GM18873 (cell line): ENCODE results near the gene YBX1.

Experiments
- ATAC-seq: cut with Tn5 transposase; IDR thresholded peaks from one replicate; pipeline ENCODE4 v1.9.1; 2021; ENCODE audit warnings: mild to moderate bottlenecking, moderate library complexity, moderate number of reproducible peaks; ENCODE audit not compliant: unreplicated experiment, low FRiP score

Gene YBX1

DNA sequence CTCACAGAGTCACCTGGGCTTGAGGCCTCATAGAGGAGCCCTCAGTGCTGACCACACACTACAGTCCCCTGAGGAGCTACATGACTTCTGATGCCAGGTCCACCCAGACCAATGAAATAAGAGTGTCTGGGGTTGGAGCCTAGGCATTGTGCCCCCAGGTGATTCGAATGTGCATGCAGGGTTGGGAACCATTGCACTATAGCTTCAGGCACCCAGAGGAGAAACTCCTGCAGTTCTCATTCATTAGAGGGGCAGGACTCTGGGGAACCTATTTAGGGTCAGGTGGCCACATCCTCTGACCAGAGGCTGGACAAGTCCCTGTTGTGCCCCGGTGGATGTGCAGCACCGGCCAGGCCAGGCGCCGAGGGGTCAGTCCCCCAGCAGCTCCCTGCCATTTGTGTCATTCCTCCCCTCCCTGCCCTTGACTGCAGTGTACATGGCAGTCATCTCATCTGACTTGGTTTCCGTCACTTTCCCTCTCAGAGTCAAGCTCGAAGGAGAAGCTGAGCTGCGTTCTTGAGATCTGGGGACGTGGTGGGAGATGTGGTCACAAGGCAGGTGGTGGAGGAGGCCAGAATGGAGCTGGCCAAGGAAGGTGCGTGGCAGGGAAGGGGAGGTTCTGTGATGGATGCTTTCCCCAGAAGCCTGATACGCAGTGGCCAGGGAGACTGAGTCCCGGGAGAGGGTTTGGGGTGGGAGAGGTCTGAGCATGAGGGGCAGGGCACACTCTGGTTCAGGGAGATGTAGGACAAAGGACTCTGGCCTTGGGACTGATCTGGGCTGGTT lies 51.4 kb downstream of the YBX1 start:
- no peak for ATAC-seq

DNA sequence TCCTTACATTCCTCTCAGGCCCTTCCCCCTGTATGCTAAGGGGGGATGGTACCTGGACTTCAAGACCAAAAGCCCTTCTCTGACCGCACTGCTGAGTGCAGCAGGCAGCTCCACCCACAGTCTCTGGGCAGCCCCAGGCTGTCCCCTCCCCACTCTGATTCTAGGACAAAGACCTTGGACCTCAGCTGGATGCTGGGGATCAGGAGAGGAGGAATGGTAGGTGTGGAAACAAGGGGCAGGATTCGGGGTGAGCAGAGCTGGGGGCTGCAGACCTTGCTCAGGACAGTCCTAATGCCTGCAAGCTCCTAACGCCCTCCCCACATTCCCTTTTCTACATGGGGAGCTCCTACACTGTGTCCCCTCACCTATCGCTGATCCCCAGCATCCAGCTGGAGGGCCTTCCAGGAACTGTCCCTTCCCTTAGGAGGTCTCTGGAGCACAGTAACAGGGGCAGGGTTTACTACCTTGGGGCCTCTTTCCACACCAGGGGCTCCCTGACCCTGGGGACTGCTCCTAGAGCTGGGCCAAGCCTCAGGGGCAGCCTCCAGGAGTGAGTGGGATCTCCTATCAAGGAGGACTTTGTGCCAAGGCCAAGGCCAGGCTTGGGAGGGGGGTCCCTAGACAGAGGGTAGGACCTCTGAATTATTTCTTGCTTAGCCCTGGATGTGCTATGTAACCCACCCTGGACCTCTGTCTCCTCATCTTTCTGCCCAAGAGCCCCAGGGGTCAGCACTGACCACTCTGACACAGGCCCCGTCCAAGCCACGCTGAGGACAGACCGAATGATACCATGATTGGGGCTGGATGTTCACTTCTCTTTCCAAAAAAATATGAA lies 52.2 kb downstream of the YBX1 start:
- ATAC-seq: no peak

DNA sequence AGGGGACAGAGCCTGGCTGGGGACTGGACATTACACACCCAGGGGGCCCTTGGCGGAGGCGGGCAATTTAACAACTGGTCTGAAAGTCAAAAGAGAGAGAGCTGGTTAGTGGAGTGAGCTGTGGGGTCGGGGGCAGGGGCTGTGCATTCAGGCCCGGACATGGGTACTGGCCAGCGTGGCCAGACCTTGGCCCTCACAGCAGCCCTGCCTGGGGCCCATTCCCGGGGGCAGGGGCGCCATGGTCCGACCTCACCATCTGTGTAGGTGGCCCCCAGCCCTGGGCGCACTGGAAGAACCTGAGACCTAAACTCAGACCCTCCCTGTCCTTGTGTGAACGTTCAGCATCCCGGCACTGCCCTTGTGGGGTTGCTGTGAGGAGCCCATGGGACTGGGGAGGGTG lies 52.8 kb downstream of the YBX1 start:
- no peak for ATAC-seq

DNA sequence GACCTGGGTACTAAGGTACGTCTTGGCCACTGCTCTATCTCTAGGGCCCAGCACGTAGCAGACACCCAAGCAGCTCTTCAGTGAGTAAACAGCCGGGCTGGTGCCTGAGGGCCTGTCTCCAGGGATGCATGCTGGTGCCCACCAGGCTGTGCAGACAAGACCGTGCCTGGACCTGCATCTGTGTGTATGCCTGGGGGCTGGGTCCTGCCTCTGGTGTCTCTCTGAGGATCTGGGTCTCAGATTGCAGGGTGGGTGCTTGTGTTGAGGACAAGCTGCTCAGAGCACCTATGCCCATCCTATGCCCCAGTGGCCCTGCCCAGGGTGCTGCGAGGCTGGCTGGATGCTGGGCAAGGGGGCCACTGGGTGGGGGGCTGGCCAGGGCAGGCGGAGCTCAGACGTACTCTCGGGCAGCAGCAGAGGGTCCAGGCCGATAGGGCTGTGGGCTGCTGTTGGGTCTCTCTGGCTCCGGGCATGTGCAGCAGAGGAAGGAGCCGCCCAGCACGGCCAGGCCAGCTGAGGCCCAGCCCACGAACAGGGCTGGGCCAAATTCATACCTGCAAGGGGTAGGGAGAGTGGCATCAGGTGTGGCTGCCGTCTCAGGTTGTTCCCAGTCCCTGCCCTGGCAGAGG lies 53.4 kb downstream of the YBX1 start:
- no peak for ATAC-seq

DNA sequence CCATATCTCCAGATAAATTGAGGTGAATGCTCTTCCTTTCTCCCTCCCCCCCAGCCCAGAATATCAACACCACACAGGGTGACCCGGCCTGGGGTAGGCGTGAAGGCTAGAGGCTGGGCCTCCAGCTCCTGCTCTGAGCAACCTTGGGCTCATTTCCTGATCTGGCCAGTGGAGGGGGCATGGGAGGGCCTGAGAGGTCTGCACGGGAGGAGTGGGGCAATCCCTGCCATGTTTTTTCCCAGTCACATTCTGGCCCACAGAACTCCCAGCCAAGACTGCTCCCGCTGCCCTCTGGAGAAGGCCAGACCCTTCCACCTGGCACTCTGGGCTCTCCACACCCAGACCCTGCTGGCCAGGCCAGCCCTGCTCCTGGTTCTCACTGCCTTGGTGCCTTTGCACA lies 53.9 kb downstream of the YBX1 start:
- no peak for ATAC-seq

DNA sequence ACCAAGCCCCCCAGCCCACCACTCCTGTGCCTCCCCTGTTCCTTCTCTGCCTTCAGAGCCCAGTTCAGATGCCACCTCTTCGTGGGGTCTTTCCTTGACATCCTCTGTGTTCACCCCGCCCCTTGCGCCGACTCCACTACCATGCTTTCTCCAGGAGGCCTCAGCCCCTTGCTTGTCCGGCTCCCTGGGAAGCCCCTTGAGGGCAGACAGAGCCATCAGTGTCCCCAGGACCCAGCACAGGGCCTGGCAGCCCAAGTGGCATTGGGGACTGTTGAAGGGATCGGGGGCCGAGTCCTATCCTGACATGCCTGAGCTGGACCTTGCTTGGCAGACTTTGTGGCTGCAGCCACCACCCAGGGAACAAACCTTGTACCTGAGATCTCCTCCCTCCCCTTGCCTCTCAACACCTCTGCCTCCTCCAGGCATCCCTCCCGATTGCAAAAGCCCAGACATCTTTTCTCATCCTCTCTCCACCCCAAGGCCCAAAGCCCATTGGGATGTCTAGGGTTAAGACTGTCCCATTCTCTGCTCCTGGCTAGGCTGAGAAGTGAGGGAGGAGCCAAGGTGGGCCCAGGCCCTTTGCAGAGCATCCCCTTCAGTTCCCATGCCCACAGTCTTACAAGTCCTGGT lies 54.5 kb downstream of the YBX1 start:
- ATAC-seq: no peak

DNA sequence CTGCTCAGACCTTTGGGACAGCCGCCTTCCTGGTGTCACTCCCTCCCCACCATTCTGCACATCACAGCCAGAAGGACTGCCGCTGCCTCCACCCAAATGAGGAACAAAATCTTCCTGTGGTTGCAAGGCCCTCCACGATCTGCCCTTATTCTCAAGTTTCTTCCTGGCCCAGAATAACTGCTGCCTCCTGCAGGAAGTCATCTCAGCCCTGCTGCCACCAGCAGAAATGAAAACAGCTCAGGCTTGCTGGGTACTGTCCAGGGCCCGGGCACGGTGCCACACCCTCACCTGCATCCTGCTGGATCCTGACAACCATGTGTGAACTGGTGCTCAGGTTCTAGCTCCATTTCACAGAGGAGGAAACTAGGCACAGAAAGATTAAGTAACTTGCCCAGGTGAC lies 55.0 kb downstream of the YBX1 start:
- no peak for ATAC-seq

DNA sequence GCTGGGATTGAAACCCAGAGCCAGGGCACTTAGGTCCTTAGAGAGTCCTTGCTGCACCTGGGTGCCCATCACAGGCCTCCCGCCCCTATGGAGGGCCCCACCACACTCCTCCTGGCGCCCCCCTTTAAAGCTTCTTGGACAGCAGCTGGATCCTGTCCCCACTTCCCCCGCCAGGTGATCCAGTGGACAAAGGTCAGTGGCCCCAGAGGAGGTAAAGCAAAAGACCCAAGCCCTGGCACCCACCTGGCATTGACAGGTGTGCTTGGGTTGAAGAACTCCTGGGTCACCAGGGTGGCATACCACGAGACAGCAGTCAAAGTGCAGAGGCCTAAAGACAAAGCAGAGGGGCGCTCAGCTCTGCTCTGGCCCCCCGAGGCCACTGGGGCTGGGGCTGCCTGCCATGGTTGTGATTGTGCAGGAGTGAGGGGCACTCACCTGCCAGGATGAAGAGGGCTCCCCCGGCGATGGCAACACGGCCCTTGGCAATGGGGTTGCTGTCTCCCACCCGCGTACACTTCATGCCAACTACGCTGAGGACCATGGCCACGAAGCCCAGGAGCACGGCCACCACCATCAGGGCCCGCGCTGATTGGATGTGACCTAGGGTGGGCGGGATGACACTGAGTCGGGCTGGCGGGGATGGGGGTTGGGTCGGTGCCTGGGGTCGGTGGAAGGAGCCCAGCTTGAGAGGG lies 55.9 kb downstream of the YBX1 start:
- no peak for ATAC-seq

DNA sequence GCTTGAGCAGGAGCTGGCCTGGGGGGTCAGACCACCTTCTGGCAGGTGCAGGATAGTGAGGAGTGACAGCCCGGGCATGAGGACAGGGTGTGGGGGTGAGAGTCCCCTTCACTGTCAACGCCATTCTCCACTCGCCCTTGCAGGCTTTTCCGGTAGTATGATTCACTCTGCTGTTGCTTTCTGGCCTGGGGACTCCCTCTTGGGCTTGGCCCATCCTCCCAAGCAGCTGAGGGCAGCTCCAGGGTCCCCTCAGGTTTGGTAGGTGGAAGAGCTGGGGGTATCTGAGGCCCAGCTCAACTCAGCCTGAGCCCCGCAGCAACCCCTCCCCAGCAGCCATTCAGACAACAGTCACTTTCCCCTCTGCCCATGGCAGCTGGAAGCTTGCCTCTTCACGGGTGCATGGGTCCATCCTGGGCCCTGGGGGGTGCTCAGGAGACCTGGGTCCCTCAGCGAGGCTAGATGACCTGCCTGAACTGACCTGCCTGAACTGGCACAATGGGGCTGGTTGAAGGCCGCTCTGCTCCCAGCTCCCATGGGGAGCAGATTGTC lies 56.5 kb downstream of the YBX1 start:
- no peak for ATAC-seq

DNA sequence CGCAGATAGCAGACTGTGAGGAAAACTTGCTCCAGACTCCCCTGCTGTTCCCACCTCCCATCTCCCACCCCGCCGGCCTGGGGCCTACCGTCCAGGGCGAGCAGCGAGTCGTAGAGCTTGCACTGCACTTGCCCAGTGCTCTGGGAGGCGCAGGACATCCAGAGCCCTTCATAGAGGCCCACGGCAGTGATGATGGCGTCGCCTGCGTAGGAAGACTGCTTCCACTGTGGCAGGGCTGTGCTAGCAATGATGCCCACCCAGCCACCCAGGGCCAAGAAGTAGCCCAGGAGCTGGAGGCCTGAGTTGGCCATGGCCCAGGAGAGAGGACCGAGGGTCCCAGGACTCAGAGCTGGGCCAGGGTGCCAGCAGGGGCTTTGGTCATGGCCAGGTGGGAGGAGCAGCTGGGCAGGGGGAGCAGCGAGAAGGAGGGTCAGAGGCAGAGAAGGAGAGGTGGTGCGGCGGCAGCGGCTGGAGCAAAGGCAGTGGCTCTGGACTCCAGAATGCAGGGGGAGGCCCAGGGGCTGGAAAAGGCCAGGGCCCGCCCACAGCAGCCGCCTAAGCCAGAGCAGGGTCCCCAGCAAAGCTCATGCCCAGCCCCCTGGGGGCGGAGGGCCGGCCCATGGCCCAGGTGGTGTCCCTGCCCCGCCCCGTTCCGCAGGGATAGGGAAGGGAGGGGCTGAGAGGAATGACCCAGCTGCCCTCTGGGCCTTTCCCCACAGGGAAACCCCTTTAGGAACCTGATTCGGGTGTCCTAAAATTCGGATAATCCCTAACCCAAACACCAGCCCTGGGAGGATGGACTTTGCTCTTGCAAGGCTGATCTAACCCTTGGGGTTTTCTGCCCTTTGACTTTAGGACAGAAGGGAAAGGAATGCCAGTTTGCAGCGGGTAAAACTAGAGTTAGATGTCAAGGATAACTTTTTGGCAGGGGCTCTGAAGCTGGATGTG lies 57.8 kb downstream of the YBX1 start, which contains the start of gene CLDN19:
Gene CLDN19, minus strand, starts transcription at position 484 of the 948 bp plus-strand sequence. Its CDS starts 173 bp downstream, at position 311.
- ATAC-seq: no peak

DNA sequence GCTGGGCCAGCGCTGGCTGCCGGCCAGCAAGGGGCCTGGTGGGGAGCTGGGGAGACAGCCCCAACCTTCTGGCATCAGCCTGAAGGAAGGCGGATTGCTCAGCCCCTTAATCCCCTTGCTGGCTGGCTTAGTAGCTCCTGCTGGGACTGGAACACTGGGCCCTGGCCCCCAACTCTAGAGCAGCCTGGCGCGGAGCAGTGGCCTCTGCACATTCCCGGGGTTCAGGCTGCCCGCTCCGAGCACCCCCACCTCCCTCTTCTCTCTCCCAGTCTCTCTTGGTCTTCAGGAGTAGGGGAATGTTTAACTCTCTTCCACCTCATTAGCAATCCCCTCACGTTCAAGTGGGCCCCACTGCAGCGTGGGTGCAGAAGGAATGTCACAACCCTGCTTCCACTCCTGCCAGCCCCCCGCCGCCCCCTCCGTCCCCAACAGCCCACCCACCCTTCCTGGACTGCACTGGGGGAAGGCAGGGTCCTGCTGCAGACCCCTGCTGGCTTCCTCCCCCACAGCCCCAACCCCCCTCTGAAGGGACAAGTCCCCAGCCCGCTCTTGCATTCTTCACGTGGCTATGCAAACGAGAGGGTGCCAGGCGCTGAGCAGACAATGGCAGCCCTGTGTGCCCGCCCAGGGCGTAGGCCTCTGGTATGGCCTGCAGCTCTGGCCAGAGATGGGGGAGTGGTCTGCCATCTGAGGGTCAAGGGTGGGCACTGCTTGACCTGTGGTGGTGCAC lies 58.8 kb downstream of the YBX1 start:
- no peak for ATAC-seq

DNA sequence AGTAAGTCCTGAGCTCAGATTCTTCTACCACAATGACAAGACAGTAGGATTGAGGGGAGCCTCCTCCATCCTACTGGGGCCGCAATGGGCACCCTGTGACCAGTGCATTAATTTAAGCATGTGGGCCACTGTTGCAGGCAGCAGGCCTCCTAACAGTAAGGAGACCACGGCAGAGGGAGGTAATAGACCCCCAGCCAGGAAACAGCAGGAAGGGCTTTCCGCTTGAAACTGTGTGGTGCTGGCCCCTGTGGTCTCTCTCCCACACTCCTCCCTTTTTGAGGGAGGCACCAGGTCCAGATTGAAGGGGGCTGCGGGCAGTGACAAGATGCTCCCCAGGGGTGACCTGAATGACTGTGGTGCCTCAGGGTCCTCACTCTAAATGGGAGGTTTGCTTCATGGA lies 59.5 kb downstream of the YBX1 start:
- no peak for ATAC-seq

DNA sequence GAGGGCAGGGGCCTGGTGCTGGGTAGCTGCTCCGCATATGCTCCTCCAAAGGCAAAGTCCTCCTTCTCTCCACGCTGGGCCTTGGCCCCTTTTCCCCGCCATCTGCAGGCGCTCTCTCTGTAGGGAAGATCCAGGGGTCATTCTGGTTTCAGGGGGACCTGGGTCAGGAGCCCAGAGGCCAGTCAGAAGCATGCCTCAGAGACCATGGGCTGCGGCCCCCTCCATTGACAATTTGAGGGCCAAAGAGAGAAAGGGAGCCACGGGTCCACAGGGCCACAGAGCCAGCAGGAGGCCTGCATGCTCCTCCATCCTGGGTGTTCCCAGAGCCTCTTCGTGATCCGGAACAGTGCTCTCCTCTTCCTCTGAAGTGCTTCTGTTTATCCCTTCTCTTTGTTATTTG lies 59.9 kb downstream of the YBX1 start:
- no peak for ATAC-seq

DNA sequence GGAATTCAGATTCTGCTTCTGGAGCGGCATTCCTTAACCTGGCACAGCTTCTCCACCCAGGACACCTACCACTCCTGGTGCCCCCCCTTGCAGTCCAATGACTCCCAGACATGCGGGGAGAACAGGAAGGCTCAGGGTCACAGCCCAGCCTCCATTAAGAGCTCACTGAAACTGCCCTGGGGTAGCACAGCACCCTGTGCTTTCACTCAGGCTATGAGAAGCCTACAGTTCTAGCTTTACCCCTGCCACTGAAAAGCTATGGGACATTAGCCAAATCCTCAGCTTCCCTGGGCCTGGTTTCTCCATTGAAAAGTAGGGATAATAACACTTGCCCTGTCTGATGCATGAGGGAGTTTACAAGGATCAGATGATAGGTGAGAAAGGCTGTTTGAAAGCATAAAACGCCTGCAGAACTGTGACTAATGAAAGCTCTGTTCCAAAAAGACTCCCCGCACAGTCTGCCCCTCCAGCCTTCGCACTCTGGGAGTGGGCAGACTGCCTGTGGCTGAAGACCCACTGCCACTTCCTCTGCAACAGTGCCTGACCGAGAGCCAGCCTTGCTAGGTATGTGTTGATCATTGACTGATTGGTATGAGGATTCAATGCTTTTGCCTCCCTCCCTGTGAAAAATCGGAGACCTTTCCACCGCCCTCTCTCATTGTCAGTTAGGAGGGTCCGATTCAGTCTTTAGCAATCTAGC lies 60.5 kb downstream of the YBX1 start:
- no peak for ATAC-seq

DNA sequence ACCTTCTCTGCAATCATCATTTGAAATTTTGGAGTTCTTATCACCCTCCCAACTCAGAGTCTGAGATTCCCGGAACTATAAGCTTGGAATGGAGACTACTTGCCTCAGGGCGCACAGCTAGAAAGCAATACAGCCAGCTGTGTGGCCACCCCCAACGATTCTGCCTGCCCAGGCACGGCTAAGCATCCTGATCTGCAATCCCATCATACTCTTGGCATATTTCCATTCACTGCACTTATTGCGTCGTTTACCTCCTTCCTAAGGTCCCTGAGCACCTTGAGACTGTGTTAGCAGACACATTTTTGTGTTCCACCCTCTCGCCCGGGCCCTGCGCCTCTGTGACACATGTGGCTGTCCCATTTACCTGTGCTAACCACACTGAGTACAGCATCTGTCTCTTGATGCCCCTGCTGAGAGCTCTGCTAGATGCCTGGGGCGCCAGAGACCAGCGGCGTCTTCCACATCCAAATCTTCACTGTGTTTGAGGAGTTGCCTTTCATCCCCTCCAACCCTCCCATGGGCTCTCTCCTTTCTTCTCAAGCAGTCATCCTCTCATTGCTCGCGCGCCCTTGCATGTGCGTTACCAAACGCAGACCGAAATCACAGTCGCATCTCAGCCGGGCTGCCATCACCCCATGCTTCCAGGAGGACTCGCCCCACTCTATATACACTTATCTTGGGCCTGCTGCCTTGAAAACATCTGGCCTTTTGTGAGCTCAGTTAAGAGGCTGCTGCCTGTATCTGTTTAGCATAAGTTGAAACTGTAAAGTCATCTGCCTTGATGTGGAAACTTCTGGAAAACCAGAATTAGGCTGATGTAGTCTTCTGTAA lies 61.3 kb downstream of the YBX1 start:
- no peak for ATAC-seq

DNA sequence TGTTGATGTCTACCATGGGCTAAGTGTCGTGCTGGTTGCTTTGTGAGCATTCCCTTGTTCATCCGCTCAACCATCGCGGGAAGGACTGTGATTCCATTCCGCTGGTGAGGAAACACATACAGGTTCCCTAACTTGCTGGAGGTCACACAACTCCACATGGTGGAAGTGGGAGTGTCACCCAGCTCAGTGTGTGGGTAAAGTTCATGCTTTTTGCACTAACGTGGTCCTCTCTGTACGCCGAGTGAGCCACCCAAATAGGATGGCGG lies 61.9 kb downstream of the YBX1 start:
- no peak for ATAC-seq

DNA sequence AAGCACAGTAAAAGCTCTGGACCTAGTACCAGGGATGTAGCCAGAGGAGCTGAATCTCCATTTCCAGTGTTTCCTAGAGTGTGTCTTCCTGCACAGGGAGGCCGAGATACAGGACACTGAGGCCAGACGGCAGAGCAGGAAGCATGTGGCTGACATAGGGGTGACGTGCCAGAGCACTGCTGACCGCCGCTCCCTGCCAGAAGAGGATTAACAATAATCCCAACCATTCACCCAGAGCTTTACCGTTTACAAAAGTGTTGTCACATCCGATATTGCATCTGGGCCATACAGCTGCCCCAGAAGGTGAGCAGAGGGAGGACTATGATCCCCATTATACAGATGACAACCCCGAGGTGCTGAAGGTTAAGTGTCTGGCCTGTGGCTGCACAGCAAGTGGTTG lies 63.6 kb downstream of the YBX1 start:
- ATAC-seq: no peak
